Stimulated activated CD8-positive, alpha-beta memory T cell treated with anti-CD3 and anti-CD28 coated beads, Interleukin-7, amount 100 ng/mL, for 48 hours (primary cell): ENCODE data around the gene SLC13A4.
"Not testable (repeated sequence)": the region's sequence is repeated elsewhere in the genome, so short reads cannot be mapped to it uniquely, and the experiment has no call there.

ENCODE experiments used
- DNase-seq, 2 donors: peaks; one replicate each; pipeline ENCODE4 v3.0.0-alpha.2; 2020; ENCODE audit warnings: low read depth in 1 of 2; ENCODE audit errors: extremely low read depth in 1 of 2

SLC13A4 gene

GRCh38 chr7:135704074-135704473, 23.9 kb downstream of the SLC13A4 start:
- DNase-seq: no peak

DNA sequence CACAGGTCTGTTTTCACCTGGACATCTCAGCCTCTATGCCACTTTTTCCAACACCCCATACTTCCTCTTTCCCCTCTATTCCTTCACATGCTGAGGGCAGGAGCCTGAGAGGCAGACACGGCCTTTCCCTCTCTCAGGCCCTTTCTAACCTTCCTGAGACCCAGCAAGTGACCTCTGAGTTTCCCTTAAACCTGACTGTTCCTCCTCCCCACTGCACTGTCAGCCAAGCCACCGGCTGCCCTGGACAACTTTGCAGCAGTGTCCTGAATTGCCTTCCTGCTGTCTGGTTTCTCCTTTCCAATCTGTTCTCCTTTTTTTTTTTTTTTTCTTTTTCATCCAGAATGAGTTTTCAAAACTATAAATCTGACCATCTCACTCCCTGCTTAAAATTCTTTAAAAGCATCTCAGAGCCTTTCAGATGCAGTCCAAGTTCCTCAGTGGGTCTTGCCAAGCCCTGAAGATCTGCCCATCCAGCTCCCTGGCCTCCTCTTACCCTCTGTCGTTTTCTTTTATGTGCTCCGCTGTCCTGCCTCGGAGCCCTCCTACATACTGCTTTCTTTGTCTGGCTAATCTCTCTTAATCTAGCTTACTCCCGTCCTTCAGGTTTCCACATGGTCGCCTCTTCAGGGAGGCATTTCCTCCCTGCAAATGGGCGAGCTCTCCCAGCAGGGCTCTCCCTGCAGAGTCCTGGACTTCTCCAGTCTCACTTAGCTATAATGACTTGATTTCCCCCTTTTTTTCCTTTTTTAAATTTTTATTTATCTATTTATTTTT, 30.5 kb downstream of the SLC13A4 start:
- DNase-seq: no peak

DNA sequence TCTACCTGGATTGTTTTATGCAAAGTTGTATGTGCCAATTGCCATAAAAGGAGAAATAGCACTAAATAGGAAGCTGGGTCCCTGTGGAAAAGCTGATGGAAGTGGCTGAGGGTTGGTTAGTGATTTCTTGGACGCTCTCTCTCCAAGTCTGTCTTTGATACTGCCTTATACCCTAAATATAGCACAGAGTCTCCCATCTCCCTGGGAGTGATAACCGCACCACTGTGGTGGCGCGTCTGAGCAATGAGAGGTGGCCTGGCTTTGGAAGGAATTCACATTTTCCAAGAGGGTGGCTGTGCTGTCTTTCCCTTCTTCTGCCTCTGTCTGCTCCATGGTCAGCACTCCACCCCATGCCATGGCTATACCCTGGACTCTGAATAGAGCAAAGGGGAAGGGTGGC, 34.4 kb downstream of the SLC13A4 start:
- DNase-seq: no peak

- not testable (repeated sequence) for DNase-seq
These were observed 35.4 kb downstream of the SLC13A4 start for GRCh38 chr7:135692606-135693005.

- DNase-seq: no peak
These were observed 35.9 kb downstream of the SLC13A4 start for GRCh38 chr7:135692055-135692454.

DNA sequence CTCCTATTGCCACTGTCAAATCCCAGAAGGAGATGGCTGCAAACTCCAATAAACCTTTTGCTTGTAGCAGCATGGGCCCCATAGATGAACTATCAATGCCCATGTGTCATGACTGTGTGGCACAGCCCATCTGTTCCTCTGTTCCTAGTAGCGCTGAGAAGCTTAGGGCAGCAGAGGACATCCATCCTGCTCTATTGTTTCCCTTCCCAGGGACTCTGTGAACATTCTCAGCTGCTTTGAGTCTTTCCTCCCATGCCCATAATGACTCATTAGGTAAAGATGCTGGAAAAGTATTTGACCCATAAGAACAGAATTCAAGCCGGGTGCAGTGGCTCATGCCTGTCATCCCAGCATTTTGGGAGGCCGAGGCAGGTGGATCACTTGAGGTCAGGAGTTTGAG, 37.4 kb downstream of the SLC13A4 start:
- no peak for DNase-seq

DNA sequence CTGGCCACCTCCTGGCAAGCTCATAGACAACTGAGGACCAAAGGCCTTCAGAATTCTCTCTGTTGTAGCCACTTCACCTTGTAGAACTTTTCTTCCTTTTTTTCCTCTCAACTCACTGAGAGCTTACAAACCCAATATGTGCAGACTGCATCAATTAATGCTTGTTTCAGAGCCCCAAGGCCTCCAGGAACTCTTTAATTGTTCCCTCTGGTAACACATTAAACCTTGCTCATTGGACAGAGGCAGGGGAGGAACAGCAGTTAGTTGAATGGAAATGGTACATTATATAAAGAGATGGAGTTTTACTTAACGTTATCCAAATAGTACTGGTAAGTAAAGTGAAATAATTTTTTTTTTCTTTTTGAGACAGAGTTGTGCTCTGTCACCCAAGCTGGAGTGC, 40.5 kb downstream of the SLC13A4 start:
- no peak for DNase-seq

DNA sequence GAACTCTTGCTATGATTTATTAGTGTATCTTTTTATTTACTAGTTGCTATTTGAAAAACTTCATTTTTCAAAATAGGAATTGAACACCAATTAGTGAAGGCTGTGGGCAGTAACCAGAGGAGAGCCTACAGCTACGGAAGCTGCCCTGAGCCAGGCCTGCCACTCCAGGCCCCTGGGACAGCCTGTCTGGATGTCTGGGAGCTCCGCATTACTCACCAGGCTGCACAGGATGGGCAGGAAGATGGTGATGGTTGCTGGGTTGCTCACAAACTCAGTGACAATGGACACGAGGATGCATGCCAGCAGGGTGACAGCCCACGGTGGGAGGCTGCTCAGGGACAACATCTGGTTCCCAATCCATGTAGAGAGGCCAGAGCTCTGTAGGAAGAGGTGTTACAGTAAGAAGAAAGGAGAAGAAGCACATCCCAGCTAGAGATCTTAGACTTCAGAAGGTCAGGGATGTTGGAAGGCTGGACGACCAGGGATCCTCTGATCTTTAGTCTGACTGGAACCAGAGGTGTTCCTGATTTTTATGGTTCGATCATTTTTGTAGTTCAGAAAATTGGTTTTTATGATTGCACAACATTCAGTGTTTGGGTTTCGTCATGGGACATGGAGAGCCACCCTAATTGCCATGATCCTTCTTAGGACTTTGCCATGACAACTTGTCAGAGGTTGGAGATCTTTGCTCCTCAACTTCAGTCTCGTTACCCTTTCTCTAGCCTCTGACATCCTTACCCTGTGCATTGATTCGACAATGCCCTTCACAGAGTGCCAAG, 42.5 kb downstream of the SLC13A4 start:
- DNase-seq: no peak

- DNase-seq: no peak
These were observed 43.3 kb downstream of the SLC13A4 start for GRCh38 chr7:135684699-135685098.

GRCh38 chr7:135684136-135684535, 43.9 kb downstream of the SLC13A4 start:
- no peak for DNase-seq

DNA sequence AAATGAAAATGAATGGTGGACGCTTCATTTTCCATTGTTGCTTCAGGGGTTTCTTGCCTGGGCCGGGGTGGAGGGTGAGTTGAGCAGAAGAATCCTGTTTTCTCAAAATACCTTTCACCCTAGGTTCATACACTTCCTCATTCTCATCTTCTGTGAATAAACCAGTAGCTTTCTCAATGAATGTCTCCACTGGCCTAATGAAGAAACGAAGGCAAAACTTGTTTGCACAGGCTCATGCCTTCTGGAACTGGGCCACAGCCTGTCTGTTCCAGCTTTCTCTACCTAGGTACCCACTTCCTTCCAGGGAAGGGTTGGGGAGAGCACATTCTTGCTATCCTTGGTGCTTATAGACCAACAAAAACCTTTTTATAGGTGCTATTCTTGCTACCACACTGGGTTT, 44.4 kb downstream of the SLC13A4 start:
- no peak for DNase-seq

- DNase-seq: no peak
These were observed 45.8 kb downstream of the SLC13A4 start for GRCh38 chr7:135682191-135682590.

- DNase-seq: no peak
These were observed 46.2 kb downstream of the SLC13A4 start for GRCh38 chr7:135681762-135682161.

DNA sequence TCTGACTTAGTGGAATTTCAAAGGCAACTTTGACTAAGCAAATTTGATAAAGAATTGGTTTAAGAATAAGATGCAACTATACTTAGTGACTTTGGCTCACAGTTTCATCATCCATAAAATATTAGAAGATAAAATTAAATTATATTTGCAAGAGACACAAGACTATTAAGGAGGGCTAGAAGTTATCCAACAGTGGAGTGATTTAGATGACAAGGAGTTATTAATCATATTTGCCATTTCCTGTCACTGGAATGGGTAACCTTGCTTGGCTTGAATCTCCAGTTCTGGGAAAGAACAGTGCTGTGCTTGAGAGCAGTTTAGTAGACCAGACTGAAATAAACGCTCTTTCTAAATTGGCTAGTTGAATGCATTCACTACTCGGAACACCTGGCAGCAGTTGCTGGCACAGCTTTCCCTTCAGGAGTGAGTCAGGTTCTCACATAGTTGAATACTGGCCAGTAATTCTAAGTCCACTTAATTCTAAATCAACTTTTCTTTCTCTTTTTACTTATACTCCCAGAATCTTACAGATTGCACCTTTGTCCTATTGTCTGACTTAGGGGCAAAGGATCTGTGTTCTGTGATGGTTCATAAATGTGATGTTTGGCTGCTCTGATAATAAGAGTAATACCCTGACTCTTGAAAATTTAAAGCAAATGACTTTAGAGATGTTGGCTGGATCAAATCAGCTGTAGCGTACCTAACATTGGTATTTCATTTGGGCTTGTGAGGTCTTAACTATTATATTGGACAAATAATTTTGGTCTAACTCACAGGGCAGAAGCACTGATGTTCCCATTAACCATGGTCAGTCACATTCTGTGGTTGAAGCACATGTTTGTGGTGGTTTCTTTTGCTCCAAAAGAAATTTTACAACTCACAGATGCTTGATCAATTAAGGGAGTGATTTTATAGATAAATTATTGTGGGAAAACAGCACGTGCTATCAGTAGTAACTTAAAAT, 49.1 kb downstream of the SLC13A4 start:
- DNase-seq: no peak

DNA sequence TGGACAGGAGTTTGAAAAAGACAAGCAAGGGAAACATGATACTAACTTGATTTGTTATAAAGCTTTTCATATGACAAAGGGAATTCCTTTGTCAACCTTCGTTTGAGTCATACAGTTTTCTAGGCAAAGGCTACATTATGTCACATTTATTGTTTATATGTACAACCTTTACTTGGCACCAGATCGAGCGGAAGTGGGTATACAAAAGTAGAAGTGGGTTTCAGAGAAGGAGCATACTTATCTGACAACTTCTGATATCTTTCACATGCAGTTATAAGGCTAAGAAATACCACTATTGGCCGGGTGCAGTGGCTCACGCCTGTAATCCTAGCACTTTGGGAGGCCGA, 54.7 kb downstream of the SLC13A4 start:
- DNase-seq: no peak

DNA sequence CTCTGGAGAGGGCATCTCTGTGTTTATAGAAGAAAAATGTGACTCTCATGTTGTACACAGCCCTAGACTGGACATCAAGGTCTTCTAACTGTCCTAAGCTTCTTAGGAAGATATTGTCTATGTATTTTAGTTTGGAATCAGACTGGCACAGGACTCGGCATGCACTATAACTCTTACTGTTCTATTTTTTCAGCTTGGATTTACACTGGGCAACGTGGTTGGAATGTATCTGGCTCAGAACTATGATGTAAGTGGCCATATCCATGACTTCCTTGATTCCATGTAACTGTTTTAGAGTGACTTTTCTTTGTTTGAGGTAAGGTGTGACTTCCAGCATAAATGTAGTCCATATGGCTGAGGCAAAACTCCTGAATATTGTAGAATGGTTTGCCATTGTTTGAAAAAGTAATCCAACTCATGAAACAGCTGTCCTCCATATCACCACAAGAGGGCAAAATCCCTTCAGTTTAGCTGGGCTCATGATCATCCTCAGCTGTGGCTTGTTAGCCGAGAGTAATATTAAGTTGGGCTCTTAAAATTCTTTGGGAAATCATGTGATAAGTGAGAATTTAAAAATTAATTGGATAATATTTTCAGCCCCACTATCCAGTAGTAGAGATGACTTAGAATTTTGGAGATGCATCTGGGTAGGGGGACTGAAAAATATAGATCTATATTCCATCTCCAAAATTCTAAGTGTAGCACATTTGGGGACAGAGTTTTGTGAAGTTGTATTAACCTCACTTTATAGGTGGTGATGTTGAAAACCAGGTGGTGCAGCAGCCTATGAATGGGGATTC, 55.2 kb downstream of the SLC13A4 start:
- no peak for DNase-seq

DNA sequence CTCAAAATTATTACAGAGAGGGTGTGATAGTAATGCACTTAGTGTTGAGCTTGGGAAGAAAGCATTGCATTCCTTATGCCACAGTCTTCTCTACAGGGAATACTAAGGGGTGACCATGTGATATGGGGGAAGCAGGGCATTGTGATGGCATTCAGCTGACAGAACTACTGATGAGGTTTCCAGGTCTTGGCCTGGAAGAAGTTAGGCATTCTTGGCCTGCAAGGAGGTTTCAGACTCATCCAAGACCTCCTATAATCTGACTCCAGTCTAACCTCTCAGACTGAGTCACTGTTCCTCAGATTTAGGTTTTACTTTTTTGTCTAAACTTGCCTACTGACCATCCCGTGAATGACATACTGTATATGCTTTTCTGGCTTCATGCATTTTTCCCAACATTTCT, 57.8 kb downstream of the SLC13A4 start:
- no peak for DNase-seq

GRCh38 chr7:135669774-135670173, 58.2 kb downstream of the SLC13A4 start:
- no peak for DNase-seq

GRCh38 chr7:135668852-135669395, 59.1 kb downstream of the SLC13A4 start:
- not testable (repeated sequence) for DNase-seq

GRCh38 chr7:135667626-135668025, 60.4 kb downstream of the SLC13A4 start:
- not testable (repeated sequence) for DNase-seq
